Neural cell (in vitro differentiated cells): ENCODE results near the gene FSTL5. TPM values are rescaled to one million over a fixed set of nuclear protein-coding genes. Genes with fewer than 3 reads are reported as not detected.

Source experiments
- H2AFZ ChIP-seq: fragments of 200-600, 300-800 bp; sonication (generic), shearing (Covaris generic); 2 replicates; pipeline ENCODE4 v1.6.0; 2014; ENCODE audit warnings: low read depth, mild to moderate bottlenecking, antibody characterized with exemption, low read length, moderate library complexity
- H3F3A ChIP-seq: fragments of 200-600 bp; shearing (Covaris generic); 2 replicates; pipeline ENCODE4 v1.6.1; 2016; ENCODE audit warnings: mild to moderate bottlenecking, moderate library complexity, mixed read lengths, antibody characterized with exemption, low read length; ENCODE audit not compliant: insufficient read depth, poor library complexity, severe bottlenecking
- H3K27ac ChIP-seq: fragments of 200-600, 300-800 bp; sonication (generic), shearing (Covaris generic); 2 replicates; pipeline ENCODE4 v1.5.1; 2014; ENCODE audit warnings: mild to moderate bottlenecking, low read length, moderate library complexity
- H3K27me3 ChIP-seq: fragments of 300-800, 200-600 bp; sonication (generic), shearing (Covaris generic); 2 replicates; pipeline ENCODE4 v1.6.0; 2014; ENCODE audit warnings: mild to moderate bottlenecking, low read depth, low read length, moderate library complexity; ENCODE audit not compliant: insufficient read depth
- H3K36me3 ChIP-seq: fragments of 300-800, 200-600 bp; sonication (generic), shearing (Covaris generic); 2 replicates; pipeline ENCODE4 v1.5.1; 2014; ENCODE audit warnings: mild to moderate bottlenecking, antibody characterized with exemption, low read length, moderate library complexity; ENCODE audit not compliant: insufficient read depth
- H3K4me2 ChIP-seq: fragments of 300-800, 200-600 bp; sonication (generic), shearing (Covaris generic); 2 replicates; pipeline ENCODE4 v1.6.0; 2014; ENCODE audit warnings: mild to moderate bottlenecking, low read length
- H3K4me3 ChIP-seq: fragments of 300-800, 200-600 bp; sonication (generic), shearing (Covaris generic); 2 replicates; pipeline ENCODE4 v1.5.1; 2014; ENCODE audit warnings: mild to moderate bottlenecking, low read length, moderate library complexity
- H3K79me2 ChIP-seq: fragments of 200-600 bp; shearing (Covaris generic); replicated peaks from 2 replicates; pipeline ENCODE4 v1.6.0; 2014; ENCODE audit warnings: mild to moderate bottlenecking, low read length, moderate library complexity; ENCODE audit not compliant: insufficient read depth
- H3K9ac ChIP-seq: fragments of 300-800, 200-600 bp; sonication (generic), shearing (Covaris generic); 2 replicates; pipeline ENCODE4 v1.6.1; 2016; ENCODE audit warnings: mild to moderate bottlenecking, low read length, mixed read lengths
- H3K9me2 ChIP-seq: fragments of 200-600 bp; shearing (Covaris generic); 2 replicates; pipeline ENCODE4 v1.6.1; 2016; ENCODE audit warnings: mild to moderate bottlenecking, low read length, mixed read lengths; ENCODE audit not compliant: insufficient read depth
- H3K9me3 ChIP-seq: fragments of 200-600, 300-800 bp; sonication (generic), shearing (Covaris generic); 2 replicates; pipeline ENCODE4 v1.6.1; 2016; ENCODE audit warnings: mild to moderate bottlenecking, mixed run types, low read length, moderate library complexity, mixed read lengths
- H4K20me1 ChIP-seq: fragments of 200-600 bp; shearing (Covaris generic); 2 replicates; pipeline ENCODE4 v1.6.1; 2016; ENCODE audit warnings: mild to moderate bottlenecking, mixed run types; ENCODE audit not compliant: insufficient read depth
- CTCF ChIP-seq: fragments of 450-650 bp; IDR thresholded peaks from 2 replicates; pipeline ENCODE4 v1.5.1; 2014; ENCODE audit warnings: antibody characterized with exemption, mild to moderate bottlenecking, moderate library complexity; ENCODE audit not compliant: poor library complexity, severe bottlenecking
- EP300 ChIP-seq: fragments of 450-650 bp; conservative IDR thresholded peaks from 2 replicates; pipeline ENCODE4 v1.6.1; 2014; ENCODE audit warnings: antibody characterized with exemption, mild to moderate bottlenecking, moderate library complexity; ENCODE audit not compliant: poor library complexity, severe bottlenecking
- EZH2 ChIP-seq: fragments of 200-600, 300-800 bp; shearing (Covaris generic), sonication (generic); IDR thresholded peaks from 2 replicates; pipeline ENCODE4 v1.6.1; 2014; ENCODE audit warnings: antibody characterized with exemption, low read length, borderline replicate concordance, mild to moderate bottlenecking; ENCODE audit not compliant: insufficient read depth, poor library complexity, severe bottlenecking
- MXI1 ChIP-seq: fragments of 450-650 bp; conservative IDR thresholded peaks from 2 replicates; pipeline ENCODE4 v1.6.1; 2014; ENCODE audit warnings: antibody characterized with exemption, mild to moderate bottlenecking; ENCODE audit not compliant: poor library complexity, severe bottlenecking
- POLR2AphosphoS5 ChIP-seq: IDR thresholded peaks from 2 replicates; pipeline ENCODE4 v1.6.1; 2012
- RAD21 ChIP-seq: fragments of 450-650 bp; conservative IDR thresholded peaks from 2 replicates; pipeline ENCODE4 v1.6.1; 2014; ENCODE audit warnings: antibody characterized with exemption, mild to moderate bottlenecking, moderate library complexity
- REST ChIP-seq: IDR thresholded peaks from 2 replicates; pipeline ENCODE4 v1.6.1; 2012; ENCODE audit warnings: borderline replicate concordance
- SMC3 ChIP-seq: fragments of 450-650 bp; conservative IDR thresholded peaks from 2 replicates; pipeline ENCODE4 v1.6.1; 2014; ENCODE audit warnings: antibody characterized with exemption, mild to moderate bottlenecking, moderate library complexity; ENCODE audit not compliant: poor library complexity
- TAF1 ChIP-seq: IDR thresholded peaks from 2 replicates; pipeline ENCODE4 v1.6.1; 2012; ENCODE audit warnings: low read depth
- polyA plus RNA-seq: library from polyadenylated mRNA; depleted of rRNA; stranded (reverse); fragments of >200 nt; gene quantifications from 2 replicates; pipeline ENCODE4 v1.2.3, GENCODE V29; 2014

Gene FSTL5
- polyA plus RNA-seq, 1 donor from 2014 or later, result 6.8 TPM

GRCh38 chr4:161931089-161931488, 232.7 kb downstream of the FSTL5 start:
- TF ChIP-seq EP300 (no peak), REST (no peak), EZH2 (no peak), SMC3 (no peak), TAF1 (no peak), POLR2AphosphoS5 (no peak), CTCF (no peak)
- Histone ChIP-seq H3F3A (no peaks in the 10 kb centered on the region), H3K9me2 (no peaks in the 10 kb centered on the region), H3K27ac (no peak overlapping the region), H3K4me2 (no peak overlapping the region), H4K20me1 (no peaks in the 10 kb centered on the region), H3K79me2 (no peaks in the 10 kb centered on the region), H3K9me3 (no peaks in the 10 kb centered on the region), H2AFZ (no peak overlapping the region), H3K9ac (no peak overlapping the region), H3K4me3 (no peak overlapping the region), H3K36me3 (no peaks in the 10 kb centered on the region), H3K27me3 (no peaks in the 10 kb centered on the region)

GRCh38 chr4:161929956-161930355, 233.8 kb downstream of the FSTL5 start:
- Histone ChIP-seq H3K4me2 (no peak overlapping the region), H3K9me3 (no peaks in the 10 kb centered on the region), H4K20me1 (no peaks in the 10 kb centered on the region), H3K27me3 (no peaks in the 10 kb centered on the region), H3K27ac (no peak overlapping the region), H3K4me3 (no peak overlapping the region), H3K9me2 (no peaks in the 10 kb centered on the region), H3F3A (no peaks in the 10 kb centered on the region), H3K36me3 (no peaks in the 10 kb centered on the region), H3K79me2 (no peaks in the 10 kb centered on the region), H3K9ac (no peak overlapping the region), H2AFZ (no peak overlapping the region)
- TF ChIP-seq MXI1, result no peak
- TF ChIP-seq CTCF, result no peak
- no peak for TF ChIP-seq TAF1
- no peak for TF ChIP-seq EZH2
- TF ChIP-seq RAD21, result no peak
- no peak for TF ChIP-seq EP300
- no peak for TF ChIP-seq SMC3
- no peak for TF ChIP-seq REST
- no peak for TF ChIP-seq POLR2AphosphoS5
